Smooth muscle cell of the umbilical artery (primary cell): ENCODE measurements around the gene LRRC4C. TPM values are rescaled to one million over a fixed set of nuclear protein-coding genes. Genes with fewer than 3 reads are reported as not detected.

Experiments
- total RNA-seq: library from RNA; depleted of rRNA; stranded (reverse); fragments of >200 nt; gene quantifications from 2 replicates; pipeline ENCODE4 v1.2.3, GENCODE V29; 2014

LRRC4C gene
- total RNA-seq = 0.18 TPM in 1 of 2 replicates, not detected in the other

GRCh38 chr11:41459465-41460401, at the start of gene LRRC4C:
TSS of gene LRRC4C (minus strand) at chr11:41459652.

